HCT116 (cell line): Measurements from ENCODE around the gene DNTT. TPM values are rescaled to one million over a fixed set of nuclear protein-coding genes. Genes with fewer than 3 reads are reported as not detected.

Experiments
- ATAC-seq: fragments of 200-7000 bp; cut with Tn5 transposase; 2 replicates; pipeline ENCODE4 v1.9.1; 2020; ENCODE audit warnings: mild to moderate bottlenecking, moderate library complexity
- BruUV-seq: library from RNA; stranded (reverse); fragments of 400-500 nt; replicated peaks from 2 replicates; lab custom pipeline; 2021; lab: Mats Ljungman, UMichigan
- CTCF ChIA-PET: fragments of 300-600 bp; sonication (Branson Sonifier 250); formaldehyde crosslinking; loops from one replicate; lab custom pipeline; 2021; ENCODE audit warnings: antibody characterized with exemption; lab: Charles Lee
- POLR2A ChIA-PET: fragments of 300-600, 350-600 bp; sonication (Branson Sonifier 250); formaldehyde crosslinking; loops from one replicate; lab custom pipeline; 2021; ENCODE audit warnings: antibody characterized with exemption; lab: Charles Lee
- RAD21 ChIA-PET, 2 experiments: fragments of 300-600 bp; sonication (Branson Sonifier 250); formaldehyde crosslinking; loops; one replicate each; lab custom pipeline; 2023; ENCODE audit warnings: low total read pairs in 2 of 2; ENCODE audit not compliant: uncharacterized antibody in 2 of 2, unreplicated experiment in 2 of 2, low non-redundant PET in 1 of 2; lab: Charles Lee
- DNase-seq: peaks from one replicate; pipeline ENCODE4 v3.0.0-alpha.2; 2010; ENCODE audit warnings: low read depth, low spot score
- H2AFZ ChIP-seq: fragments of 200-600 bp; shearing (Covaris generic), sonication (generic); 2 replicates; pipeline ENCODE4 v1.6.1; 2017; ENCODE audit warnings: low read depth, mixed run types, mixed read lengths, antibody characterized with exemption, low read length; ENCODE audit not compliant: poor library complexity, severe bottlenecking
- H3K27ac ChIP-seq: 2 replicates; pipeline ENCODE4 v1.5.1; 2012; ENCODE audit warnings: low read depth, low read length
- H3K27me3 ChIP-seq: fragments of 200-600 bp; sonication (generic); 2 replicates; pipeline ENCODE4 v1.6.1; 2016; ENCODE audit warnings: mixed run types, low read length, mixed read lengths; ENCODE audit not compliant: insufficient read depth
- H3K36me3 ChIP-seq, 2 experiments: fragments of 200-500 bp in 1 of 2; fragments of 200-600 bp in 1 of 2; sonication (Bioruptor generic) in 1 of 2; sonication (generic) in 1 of 2; 2 replicates each; pipeline versions ENCODE4 v1.5.1 to v1.6.1; 2014 to 2016; ENCODE audit warnings: low read length in 2 of 2, inconsistent platforms in 1 of 2, mixed read lengths in 1 of 2, mixed run types in 1 of 2; ENCODE audit not compliant: insufficient read depth in 2 of 2, control insufficient read depth in 1 of 2
- H3K4me1 ChIP-seq, 2 experiments: fragments of 200-600 bp in 1 of 2; sonication (generic) in 1 of 2; 2 replicates each; pipeline versions ENCODE4 v1.5.1 to v1.6.1; 2012 to 2017; ENCODE audit warnings: low read length in 2 of 2, inconsistent platforms in 1 of 2, mild to moderate bottlenecking in 1 of 2, mixed read lengths in 1 of 2, mixed run types in 1 of 2, moderate library complexity in 1 of 2; ENCODE audit not compliant: insufficient read depth in 2 of 2, control insufficient read depth in 1 of 2
- H3K4me2 ChIP-seq: fragments of 200-600 bp; sonication (generic); 2 replicates; pipeline ENCODE4 v1.6.1; 2017; ENCODE audit warnings: mixed run types, low read length, mixed read lengths
- H3K4me3 ChIP-seq, 2 experiments: fragments of 200-600 bp in 1 of 2; sonication (generic) in 1 of 2; replicated peaks in 1 of 2; 2 replicates each; pipeline ENCODE4 v1.5.1; 2011 to 2016; ENCODE audit warnings: low read length in 2 of 2, control low read depth in 1 of 2, low read depth in 1 of 2, mild to moderate bottlenecking in 1 of 2, mixed read lengths in 1 of 2, mixed run types in 1 of 2
- H3K79me2 ChIP-seq: fragments of 200-600 bp; sonication (generic); 2 replicates; pipeline ENCODE4 v1.6.1; 2017; ENCODE audit warnings: mild to moderate bottlenecking, mixed run types, low read length, moderate library complexity, mixed read lengths; ENCODE audit not compliant: insufficient read depth
- H3K9ac ChIP-seq: fragments of 200-600 bp; sonication (generic); 2 replicates; pipeline ENCODE4 v1.6.1; 2016; ENCODE audit warnings: low read length, mixed read lengths
- H3K9me2 ChIP-seq: fragments of 200-600 bp; sonication (generic), shearing (Covaris generic); 2 replicates; pipeline ENCODE4 v1.6.1; 2017; ENCODE audit warnings: mixed run types, mild to moderate bottlenecking, moderate library complexity; ENCODE audit not compliant: insufficient read depth
- H3K9me3 ChIP-seq, 2 experiments: fragments of 200-500 bp in 1 of 2; fragments of 200-600 bp in 1 of 2; sonication (Bioruptor generic) in 1 of 2; sonication (generic) in 1 of 2; 2 replicates each; pipeline ENCODE4 v1.6.1; 2014 to 2017; ENCODE audit warnings: low read length in 2 of 2, mixed read lengths in 2 of 2, inconsistent platforms in 1 of 2, low read depth in 1 of 2, mild to moderate bottlenecking in 1 of 2, mixed run types in 1 of 2, moderate library complexity in 1 of 2; ENCODE audit not compliant: control insufficient read depth in 1 of 2, insufficient read depth in 1 of 2
- H4K20me1 ChIP-seq: fragments of 200-600 bp; sonication (generic), shearing (Covaris generic); 2 replicates; pipeline ENCODE4 v1.6.1; 2017; ENCODE audit warnings: mixed run types, mild to moderate bottlenecking, moderate library complexity; ENCODE audit not compliant: insufficient read depth
- ATF3 ChIP-seq: IDR thresholded peaks from 2 replicates; pipeline ENCODE4 v1.6.1; 2012
- CBX3 ChIP-seq: IDR thresholded peaks from 2 replicates; pipeline ENCODE4 v1.6.1; 2012; ENCODE audit warnings: low read depth
- CTCF ChIP-seq, 3 experiments: fragments of 200-600 bp in 1 of 3; sonication (generic) in 1 of 3; IDR thresholded peaks in 2 of 3; conservative IDR thresholded peaks in 1 of 3; 2 replicates each; pipeline ENCODE4 v1.5.1; 2012 to 2017; ENCODE audit warnings: low read depth in 2 of 3, low read length in 2 of 3, antibody characterized with exemption in 1 of 3, borderline replicate concordance in 1 of 3, control low read depth in 1 of 3, mild to moderate bottlenecking in 1 of 3, mixed read lengths in 1 of 3, mixed run types in 1 of 3, moderate library complexity in 1 of 3; ENCODE audit not compliant: insufficient read depth in 1 of 3
- EGR1 ChIP-seq: IDR thresholded peaks from 2 replicates; pipeline ENCODE4 v1.6.1; 2012; ENCODE audit warnings: low read depth
- ELF1 ChIP-seq: IDR thresholded peaks from 2 replicates; pipeline ENCODE4 v1.6.1; 2012; ENCODE audit warnings: low read depth, borderline replicate concordance
- EZH2phosphoT487 ChIP-seq: fragments of 200-600 bp; IDR thresholded peaks from 2 replicates; pipeline ENCODE4 v1.6.1; 2018; ENCODE audit warnings: antibody characterized with exemption, borderline replicate concordance
- FOSL1 ChIP-seq: IDR thresholded peaks from 2 replicates; pipeline ENCODE4 v1.6.1; 2012; ENCODE audit warnings: low read depth
- MAX ChIP-seq: IDR thresholded peaks from 2 replicates; pipeline ENCODE4 v1.6.1; 2012
- POLR2A ChIP-seq: IDR thresholded peaks from 2 replicates; pipeline ENCODE4 v1.7.0; 2011; ENCODE audit warnings: borderline replicate concordance; ENCODE audit not compliant: insufficient read depth, insufficient read length; ENCODE audit errors: extremely low read depth
- RAD21 ChIP-seq: IDR thresholded peaks from 2 replicates; pipeline ENCODE4 v1.6.1; 2012; ENCODE audit warnings: low read depth, mild to moderate bottlenecking
- REST ChIP-seq: IDR thresholded peaks from 2 replicates; pipeline ENCODE4 v1.6.1; 2012; ENCODE audit warnings: low read depth
- SIN3A ChIP-seq: IDR thresholded peaks from 2 replicates; pipeline ENCODE4 v1.6.1; 2012; ENCODE audit warnings: low read depth
- SRF ChIP-seq: IDR thresholded peaks from 2 replicates; pipeline ENCODE4 v1.6.1; 2012; ENCODE audit warnings: low read depth
- TCF7L2 ChIP-seq: IDR thresholded peaks from 2 replicates; pipeline ENCODE4 v1.7.0; 2011; ENCODE audit warnings: borderline replicate concordance, inconsistent platforms; ENCODE audit not compliant: insufficient read depth, insufficient read length; ENCODE audit errors: extremely low read depth
- YY1 ChIP-seq: IDR thresholded peaks from 2 replicates; pipeline ENCODE4 v1.6.1; 2011; ENCODE audit warnings: low read length, low read depth, moderate library complexity, mild to moderate bottlenecking; ENCODE audit not compliant: insufficient replicate concordance; ENCODE audit errors: extremely low read depth
- ZBTB33 ChIP-seq: IDR thresholded peaks from 2 replicates; pipeline ENCODE4 v1.6.1; 2011; ENCODE audit warnings: mild to moderate bottlenecking, low read length, moderate library complexity; ENCODE audit not compliant: insufficient replicate concordance; ENCODE audit errors: extremely low read depth
- intact Hi-C: fragments of 100-400 bp; cut with micrococcal nuclease; formaldehyde crosslinking; loops from 2 replicates; pipeline ENCODE4 v1.10.0; 2022
- total RNA-seq: library from RNA; stranded (reverse); gene quantifications from one replicate; pipeline ENCODE4 v1.2.1, GENCODE V29; 2021; ENCODE audit not compliant: unreplicated experiment

DNTT gene
- total RNA-seq, 1 experiment from 2014 or later = not detected

- no TSS peak for BruUV-seq
- H3K9ac ChIP-seq = no peak overlapping the region
Observed at GRCh38 chr10:96269438-96270300, 34.6 kb upstream of the DNTT start.

More at GRCh38 chr10:96269438-96270300, 34.6 kb upstream of the DNTT start:
- TF ChIP-seq CBX3 (no peak), SIN3A (no peak), TCF7L2 (no peak), SRF (no peak), REST (no peak), ELF1 (no peak), CTCF (IDR thresholded peaks at IDR 0.05 in 2 of 3, conservative IDR thresholded peaks at IDR 0.05 in 1 of 3; ENCODE audit: borderline replicate concordance in 1 of 3, insufficient read depth in 1 of 3, low read depth in 2 of 3, low read length in 2 of 3) (no peak), EZH2phosphoT487 (no peak), YY1 (no peak), ZBTB33 (no peak), RAD21 (no peak), FOSL1 (no peak), MAX (no peak), EGR1 (no peak), POLR2A (no peak), ATF3 (no peak)
- Histone ChIP-seq H3K4me1 (peaks cover 14 to 25% of the 10 kb centered on the region in 2 experiments), H3K4me3 (no peak overlapping the region), H3K27ac (no peak overlapping the region), H3K27me3 (no peaks in the 10 kb centered on the region), H3K79me2 (no peaks in the 10 kb centered on the region), H3K9me3 (no peaks in the 10 kb centered on the region), H3K9me2 (no peaks in the 10 kb centered on the region), H4K20me1 (no peaks in the 10 kb centered on the region), H2AFZ (no peak overlapping the region), H3K4me2 (no peak overlapping the region), H3K36me3 (no peaks in the 10 kb centered on the region)
- ATAC-seq (no peak), DNase-seq (no peak)
- intact Hi-C loops = no loop called here
- ChIA-PET POLR2A (no interaction called here), CTCF (no interaction called here), RAD21 (no interaction called here)
